DMS153 treated with DMSO at 0.1 percent for 48 hours (cell line): Measurements from ENCODE around the gene SLC25A48.
"Not testable (repeated sequence)": the region's sequence is repeated elsewhere in the genome, so short reads cannot be mapped to it uniquely, and the experiment has no call there.

Experiments used
- DNase-seq: peaks from one replicate; lab custom pipeline; 2025; ENCODE audit not compliant: unreplicated experiment; lab: John Stamatoyannopoulos, UW

SLC25A48 gene

DNA sequence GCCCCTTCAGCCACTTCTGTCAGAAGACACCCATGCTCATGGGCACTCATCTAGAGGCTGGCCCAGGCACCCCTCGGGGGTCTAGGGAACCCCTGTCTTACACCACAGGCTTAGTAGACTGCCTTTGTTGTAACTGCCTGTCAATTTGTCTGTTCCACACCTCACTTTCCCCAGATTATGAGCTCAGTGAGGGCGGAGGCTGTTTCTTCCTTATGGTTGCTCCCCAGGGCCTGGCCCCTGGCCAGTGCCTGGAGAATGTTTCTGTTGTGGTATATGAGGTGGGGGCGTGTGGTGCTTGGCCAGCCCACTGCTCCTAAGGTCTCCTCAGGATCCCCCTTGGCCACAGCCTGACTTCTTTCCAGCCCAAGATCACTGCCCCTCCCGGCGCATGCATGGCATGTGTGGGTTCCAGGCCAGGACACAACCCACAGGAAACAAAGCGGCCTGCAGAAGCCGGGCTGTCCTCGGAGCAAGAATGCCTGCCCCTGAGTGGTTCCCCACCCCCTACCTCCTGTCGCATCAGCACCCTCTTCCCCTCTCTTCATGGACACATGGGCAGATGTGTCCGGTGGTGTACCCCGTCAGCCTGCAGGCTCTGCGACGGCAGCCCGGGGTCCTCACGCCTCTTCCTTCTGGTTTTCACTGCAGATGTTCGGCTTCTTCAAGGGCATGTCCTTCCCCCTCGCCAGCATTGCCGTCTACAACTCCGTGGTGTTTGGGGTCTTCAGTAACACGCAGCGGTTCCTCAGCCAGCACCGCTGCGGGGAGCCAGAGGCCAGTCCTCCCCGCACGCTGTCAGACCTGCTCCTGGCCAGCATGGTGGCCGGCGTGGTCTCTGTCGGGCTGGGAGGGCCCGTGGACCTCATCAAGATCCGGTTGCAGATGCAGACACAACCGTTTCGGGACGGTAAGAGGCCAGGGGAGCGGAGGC lies 17.7 kb downstream of the SLC25A48 start:
- DNase-seq, result no peak

DNA sequence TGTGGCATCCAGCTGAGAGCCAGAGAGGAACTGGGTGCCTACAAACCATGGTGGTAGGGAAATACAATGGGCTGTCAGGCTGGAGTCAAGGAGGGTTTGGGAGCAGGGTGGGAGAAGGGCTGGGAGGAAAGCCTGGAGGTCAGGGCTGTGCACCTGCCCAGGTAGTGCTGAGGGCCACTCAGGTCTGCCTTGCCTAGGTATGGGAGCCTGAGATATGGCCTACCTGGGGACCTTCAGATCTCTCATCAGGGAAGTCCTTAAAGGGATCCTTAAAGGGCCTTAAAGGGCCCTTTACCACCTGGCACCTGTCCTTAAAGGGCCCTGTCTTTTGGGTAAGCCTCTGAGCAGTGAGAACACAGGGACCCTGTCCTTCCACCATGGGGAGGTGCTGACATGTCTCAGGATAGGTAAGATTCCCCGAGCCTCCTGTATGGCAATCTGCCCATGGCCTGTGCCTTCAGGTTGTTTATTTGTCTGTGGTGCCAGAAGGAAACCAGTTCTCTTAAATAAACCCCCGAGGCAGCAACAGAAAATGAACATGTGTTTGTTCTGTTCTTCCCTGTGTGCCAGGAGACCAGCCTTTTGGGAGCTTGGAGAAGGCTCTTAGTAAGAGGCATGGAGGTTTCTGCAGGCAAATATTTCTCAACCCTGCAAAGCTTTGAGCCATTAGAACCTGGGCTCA lies 23.3 kb downstream of the SLC25A48 start:
- no peak for DNase-seq

DNA sequence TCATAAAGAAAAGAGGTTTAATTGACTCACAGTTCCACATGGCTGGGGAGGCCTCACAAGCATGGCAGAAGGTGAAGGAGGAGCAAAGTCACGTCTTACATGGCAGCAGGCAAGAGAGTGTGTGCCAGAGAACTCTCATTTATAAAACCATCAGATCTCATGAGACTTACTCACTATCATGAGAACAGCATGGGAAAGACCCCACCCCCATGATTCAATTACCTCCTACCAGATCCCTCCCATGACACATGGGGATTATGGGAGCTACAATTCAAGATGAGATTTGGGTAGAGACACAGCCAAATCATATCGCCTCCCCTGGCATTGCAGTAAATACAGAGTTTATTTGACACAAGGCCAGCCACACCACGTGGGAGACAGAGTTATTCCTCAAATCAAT lies 24.7 kb downstream of the SLC25A48 start:
- DNase-seq, result not testable (repeated sequence)

DNA sequence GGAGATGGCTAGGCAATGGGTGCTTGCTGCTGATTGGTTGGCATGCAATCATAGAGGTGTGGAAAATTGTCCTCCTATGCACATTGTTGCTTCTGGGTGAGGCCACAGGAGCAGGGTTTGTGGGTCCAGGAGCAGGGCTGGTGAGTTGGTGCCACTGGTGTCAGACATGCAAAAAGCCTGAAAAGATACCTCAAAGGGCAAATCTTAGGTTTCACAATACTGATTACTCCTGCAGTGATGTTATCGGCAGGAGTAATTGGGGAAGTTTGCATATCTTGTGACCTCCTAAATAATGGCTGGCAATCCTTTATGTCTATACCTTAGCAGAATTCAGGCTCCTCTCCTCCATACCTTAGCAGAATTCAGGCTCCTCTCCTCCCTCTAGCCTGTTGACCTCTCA lies 25.2 kb downstream of the SLC25A48 start:
- no peak for DNase-seq

DNA sequence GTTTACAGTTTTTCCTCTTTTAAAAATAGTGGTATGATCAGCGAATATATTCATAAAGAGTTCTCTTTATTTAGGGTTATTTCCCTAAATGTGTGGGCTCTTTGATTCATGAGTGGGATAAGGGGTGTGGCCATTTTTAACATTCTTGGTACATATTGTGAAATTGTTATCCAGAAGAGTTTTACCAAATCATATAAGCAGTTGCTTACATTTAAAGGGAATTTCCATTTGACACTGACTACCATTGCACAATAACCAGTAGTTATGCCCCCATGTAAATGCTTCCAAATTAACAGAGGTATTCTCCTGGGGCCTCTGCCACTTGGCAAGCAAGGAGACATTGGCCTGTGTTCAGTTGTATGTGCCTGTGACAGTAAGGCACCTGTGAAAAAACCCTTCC lies 27.2 kb downstream of the SLC25A48 start:
- no peak for DNase-seq

DNA sequence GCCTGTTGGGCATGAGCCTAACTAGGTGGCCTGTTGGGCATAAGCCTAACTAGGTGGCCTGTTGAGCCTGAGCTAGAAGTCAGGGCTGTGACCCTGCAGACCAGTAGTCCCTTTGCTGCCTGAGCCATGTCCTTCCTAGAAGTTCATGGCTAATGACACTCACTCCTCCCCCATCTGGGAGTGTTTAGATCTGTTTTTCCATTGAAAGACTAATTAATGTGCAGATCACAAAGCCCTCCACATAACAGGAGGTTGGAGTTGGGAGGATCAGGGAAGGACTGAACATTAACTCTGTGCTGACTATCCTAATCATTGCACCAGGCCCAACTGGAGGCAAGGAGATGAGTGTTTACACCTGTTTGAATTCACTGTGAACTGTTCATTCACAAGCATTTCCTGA lies 27.6 kb downstream of the SLC25A48 start:
- DNase-seq, result no peak

DNA sequence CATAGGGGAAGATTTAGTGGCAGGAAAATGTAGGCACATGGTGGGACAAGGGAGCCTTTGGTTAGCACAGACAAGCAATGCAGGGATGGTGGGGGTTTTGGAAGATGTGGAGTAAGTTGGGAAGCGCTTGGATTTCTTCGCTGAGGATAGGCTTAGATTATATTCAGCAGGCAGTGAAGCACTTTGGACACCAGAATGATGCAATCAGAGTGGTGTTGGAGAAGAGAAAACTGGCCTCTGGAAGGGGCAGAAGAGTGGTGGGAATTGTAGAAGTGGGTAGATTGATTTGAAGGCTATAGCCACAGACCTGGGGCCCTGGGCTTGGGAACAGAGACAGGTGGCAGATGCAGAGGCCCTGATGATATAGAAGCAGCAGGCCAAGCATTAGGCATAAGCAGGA lies 28.3 kb downstream of the SLC25A48 start:
- DNase-seq, result no peak

DNA sequence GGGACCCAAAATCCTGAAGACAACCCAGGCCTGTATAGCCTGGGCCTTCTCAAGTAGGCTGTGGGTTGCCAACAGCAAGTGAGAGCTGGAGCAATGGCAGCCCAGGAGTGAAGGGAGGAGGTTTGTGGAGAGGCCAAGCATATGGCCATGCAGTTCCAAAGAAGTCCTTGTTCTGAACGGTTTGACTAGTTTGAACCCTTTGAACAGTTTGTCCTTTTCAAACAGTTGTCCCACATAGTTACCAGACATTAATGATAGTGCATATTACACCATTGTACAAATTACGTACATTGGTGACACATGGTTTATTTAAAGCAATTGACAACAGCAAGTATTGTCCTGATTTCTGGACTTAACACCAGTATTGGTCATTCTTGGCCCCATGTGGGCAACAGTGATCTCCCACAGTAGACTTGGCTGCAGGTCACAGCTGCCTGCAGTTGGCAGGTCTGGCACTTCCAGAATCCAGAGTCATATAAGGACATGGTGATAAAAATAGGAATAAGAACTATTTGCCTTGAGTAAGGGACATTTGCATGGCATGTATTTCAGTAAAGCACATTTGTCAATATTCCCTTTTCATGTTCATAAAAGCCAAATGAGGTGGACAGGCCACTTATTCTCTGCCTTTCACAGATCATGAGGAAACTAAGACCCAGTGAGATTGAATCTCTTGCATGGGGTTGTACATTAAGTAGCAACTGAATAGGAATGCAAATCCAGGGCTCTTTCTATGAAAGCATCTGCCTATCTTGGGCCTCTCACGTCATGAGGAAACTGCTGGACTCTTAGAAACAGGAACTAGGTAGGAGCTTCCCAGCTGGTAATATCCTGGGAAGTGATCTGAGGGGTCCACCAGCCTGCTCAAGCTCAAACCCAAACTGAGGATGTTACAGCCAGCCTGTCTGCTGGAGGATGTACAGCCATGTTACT lies 30.3 kb downstream of the SLC25A48 start:
- DNase-seq, result no peak

DNA sequence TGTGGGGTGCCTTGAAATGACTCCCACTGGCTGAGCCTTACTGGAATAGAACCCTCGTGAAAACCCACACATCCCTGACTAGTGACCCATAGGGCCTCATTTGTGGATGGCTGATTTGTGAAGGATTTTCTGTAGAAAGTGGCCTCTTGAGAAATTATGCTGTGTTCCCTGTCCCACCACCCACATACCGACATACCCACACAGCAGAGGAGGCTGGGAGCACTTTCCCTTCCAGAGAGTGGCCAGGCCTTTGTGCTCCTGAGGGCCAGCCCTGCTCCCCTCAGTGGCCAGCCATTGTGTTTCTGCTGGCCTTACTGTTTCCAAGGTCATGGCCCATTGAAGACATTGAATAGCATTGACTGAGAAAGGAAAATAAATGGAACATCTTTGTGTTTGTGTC lies 31.6 kb downstream of the SLC25A48 start:
- no peak for DNase-seq

DNA sequence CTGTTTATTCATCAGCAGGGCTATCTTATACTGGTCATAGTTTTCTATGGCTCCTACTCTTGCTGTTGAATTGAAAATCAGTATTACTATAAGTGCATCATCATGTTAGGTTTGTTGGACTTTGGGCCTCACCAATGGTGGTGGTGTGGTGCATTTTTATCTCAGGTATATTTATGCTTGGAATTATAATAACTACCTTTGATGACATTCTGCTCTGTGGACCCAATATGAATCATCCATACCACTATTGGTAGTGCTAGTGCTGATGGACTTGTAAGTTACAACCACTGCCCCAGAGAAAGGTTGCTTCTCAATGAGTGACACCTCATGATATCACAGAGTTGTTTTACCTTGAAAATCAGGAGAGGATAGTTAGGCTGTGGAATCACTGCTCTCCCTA lies 33.1 kb downstream of the SLC25A48 start:
- no peak for DNase-seq

DNA sequence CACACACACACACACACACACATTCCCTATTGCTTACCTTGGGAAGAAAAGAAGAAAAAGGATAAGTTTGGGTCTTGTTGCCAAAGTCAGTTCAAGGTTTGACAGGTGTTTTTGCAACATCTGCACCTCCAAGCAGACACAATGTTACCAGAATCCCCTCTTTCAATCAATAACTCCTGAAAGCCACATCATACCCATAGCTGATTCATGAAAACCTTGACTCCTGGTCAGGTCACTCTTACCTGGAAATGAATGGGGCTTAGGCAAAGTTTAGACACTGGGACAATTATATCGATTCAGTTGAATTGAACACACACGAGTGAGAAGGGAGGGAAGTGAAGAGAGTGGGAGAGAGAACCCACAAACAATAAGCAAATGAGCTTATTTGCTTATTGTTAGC lies 34.2 kb downstream of the SLC25A48 start:
- no peak for DNase-seq

DNA sequence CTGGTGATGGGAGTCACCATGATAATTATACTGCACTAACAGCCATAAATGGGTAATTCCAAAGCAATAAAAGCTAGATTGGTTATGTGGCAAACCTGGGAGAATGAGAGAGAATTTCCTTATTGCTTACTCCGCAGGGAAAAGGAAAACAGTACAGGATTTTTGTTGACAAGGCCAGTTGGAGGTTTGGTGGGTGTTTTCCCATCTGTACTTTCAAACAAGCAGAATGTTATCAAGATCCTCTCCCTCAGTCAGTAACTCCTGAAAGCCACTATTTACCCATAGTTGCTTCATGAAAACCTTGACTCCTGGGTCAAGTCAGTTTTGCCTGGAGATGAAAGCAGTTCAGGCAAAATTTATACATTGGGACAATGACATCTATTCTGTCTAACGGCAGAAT lies 34.8 kb downstream of the SLC25A48 start:
- no peak for DNase-seq

DNA sequence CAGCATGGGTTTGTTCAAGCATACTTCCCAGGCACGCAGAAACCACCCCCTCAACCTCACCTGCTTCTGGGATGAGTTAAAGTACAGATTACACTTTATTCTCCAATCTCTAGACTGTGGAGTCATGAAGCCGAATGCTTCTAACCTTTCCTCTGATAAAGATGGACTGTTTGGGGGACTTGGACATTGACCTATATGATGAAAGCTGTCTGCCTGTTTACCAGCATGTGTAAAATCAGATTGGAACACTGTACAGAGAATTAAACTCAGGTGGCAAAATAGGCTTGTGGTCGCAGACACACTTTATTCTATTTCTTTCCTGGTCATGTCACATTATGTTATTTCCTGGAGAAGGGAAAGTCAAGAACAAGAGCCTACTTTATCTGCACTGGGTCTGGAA lies 35.5 kb downstream of the SLC25A48 start:
- no peak for DNase-seq

DNA sequence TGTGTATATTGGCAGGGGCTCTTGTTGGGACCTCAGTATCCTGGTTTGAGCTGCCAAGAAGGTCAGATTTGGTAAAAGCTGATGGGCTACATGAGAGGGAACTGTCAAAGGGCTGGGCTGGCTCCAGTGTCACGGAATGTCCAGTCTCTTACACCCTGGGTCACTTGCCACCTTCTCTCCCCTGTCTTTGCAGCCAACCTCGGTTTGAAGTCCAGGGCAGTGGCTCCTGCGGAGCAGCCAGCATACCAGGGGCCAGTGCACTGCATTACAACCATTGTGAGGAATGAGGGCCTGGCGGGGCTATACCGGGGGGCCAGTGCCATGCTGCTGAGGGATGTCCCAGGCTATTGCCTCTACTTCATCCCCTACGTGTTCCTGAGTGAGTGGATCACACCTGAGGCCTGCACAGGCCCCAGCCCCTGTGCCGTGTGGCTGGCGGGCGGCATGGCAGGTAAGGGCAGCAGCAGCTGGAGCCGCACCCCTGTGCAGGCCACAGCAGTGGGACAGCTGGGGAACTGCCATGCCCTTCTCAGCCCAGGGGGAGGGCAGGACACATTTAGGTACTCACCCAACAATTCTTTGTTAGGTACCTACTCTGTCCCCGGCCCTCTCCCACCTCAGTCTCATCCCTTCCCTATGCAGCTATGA lies 36.9 kb downstream of the SLC25A48 start:
- DNase-seq, result no peak

DNA sequence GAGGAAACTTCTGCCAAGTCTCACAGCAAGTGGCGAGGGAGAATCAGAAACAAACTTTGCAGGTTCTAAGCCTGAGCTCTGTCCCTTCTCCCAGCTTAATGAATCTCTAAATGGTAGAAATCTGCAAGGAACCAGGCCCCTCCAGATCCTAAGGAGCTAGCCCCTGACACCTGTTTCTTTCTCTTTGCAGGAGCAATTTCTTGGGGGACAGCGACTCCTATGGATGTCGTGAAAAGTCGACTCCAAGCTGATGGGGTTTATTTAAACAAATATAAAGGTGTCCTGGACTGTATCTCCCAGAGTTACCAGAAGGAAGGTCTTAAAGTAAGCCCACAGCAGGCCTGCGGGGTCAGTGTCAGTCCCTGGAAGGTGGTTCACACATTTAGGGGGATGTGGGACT lies 39.4 kb downstream of the SLC25A48 start:
- no peak for DNase-seq

DNA sequence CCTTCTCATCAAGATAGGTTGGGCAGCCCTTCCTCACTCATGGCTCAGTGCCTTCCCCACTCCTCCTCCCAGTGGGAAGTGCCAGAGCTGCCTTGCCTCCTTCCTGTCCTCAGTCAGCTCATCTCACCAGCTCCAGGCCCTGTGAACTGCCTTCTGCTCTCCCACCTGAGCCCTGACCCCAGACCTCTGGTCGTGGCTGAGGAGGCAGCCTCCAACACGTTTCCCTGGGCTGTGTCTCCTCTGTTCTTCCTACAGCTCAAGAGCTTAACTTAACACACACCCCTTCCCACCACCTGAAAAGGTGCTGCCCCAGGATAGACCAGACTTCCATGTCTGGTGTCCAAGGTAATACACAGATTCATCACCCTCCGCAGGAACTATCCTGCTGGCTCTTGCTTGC lies 40.0 kb downstream of the SLC25A48 start:
- DNase-seq, result no peak

DNA sequence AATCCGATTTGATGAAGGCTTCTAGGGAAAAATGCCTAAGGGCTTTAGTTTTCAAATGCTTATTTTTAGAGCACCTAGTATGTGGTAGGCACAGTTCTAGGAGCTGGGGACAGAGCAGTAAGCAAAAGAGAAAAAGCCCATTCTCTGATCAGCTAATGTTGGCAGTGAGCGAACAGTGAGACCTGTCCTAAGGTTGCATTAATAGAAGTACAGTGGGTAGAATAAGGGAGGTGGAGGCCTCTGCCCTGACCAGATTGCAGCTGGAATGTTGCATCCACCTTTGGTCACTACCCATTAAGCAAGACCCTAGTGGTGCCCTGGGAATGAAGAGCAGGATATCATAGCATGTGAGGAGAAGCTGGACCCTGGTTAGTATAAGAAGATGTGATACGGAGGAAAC lies 41.1 kb downstream of the SLC25A48 start:
- DNase-seq, result no peak

DNA sequence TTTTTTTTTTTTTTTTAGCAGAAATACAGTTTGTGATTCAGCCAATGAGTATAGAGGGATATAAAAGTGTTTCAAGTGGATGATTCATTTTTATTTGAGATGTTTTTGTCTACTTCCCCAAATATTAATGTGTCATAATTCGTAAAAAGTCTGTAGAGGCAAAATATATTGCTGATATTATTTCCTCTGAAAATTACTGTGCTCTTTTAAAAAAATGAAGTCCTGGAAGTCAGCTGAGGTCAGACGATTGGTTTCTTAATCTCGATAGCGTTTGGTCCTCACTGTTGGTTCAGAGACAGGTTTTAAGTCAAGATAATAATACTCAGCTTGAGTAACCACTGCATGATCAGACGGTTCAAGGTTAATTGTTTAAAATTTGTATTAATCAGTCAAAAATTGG lies 41.7 kb downstream of the SLC25A48 start:
- no peak for DNase-seq

DNA sequence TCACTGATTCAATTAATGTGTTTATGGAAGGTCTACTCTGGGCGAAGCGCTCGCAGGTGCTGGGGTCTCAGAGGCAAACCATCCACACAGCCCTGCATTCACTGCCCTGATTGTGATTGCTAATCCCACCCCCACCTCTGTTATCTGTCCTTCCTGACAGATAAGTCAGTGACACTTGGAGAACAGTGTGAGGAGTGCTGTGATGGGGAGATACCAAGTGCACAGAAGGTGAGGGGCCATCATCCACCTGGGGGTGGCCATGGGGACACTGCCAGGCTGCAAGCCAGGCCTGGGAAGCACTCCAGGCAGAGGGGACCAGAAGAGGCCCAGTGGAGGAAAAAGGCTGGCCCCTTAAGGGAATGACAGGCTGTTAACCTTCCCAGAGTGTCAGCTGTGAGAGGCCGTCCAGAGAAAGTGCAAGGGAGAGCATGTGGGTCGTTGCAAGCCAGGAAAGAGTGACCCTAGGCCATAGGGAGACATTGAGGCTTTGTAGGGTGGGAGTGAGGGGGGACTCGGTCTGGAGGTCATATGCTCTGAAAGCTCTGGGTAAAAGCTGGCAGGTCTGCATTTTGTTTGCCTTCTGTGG lies 43.2 kb downstream of the SLC25A48 start:
- DNase-seq, result no peak

DNA sequence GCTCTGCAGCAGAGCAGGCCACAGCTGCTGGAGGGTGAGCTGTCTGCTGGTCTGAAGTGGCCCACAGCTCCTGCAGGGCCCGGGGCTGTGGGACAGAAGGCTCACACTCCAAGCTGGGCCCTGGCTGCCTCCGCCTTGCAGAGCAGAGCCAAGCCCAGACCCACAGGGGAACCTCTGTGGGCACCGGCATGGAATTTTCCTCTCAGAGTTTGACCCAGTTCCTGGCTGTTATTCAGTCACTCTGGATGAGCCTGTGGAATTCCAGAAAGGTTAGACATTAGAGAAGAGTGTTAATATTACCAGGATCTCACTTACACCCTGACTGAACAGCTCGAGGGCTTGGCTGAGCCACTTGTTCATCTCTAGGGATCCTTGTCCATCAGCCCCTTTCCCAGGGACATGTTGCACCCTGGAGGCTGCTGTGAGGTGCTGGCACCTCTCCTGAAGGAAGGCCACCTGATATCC lies 43.7 kb downstream of the SLC25A48 start:
- no peak for DNase-seq
